ENCODE results near the gene SERPINB11.
"Not testable (repeated sequence)": the region's sequence is repeated elsewhere in the genome, so short reads cannot be mapped to it uniquely, and the experiment has no call there.

The SERPINB11 gene

GRCh38 chr18:63702660-63703059, at the start of gene SERPINB11:
TSS of gene SERPINB11 (plus strand) at chr18:63702960. CDS start at chr18:63710194, 7,234 bp downstream.
- no peak for DNase-seq (ENCODE audit: low spot score)

GRCh38 chr18:63658920-63659319, 43.8 kb upstream of the SERPINB11 start:
- not testable (repeated sequence) for DNase-seq (ENCODE audit: low spot score)

- not testable (repeated sequence) for DNase-seq (ENCODE audit: low spot score)
Observed at GRCh38 chr18:63661750-63662149, 41.0 kb upstream of the SERPINB11 start, which contains the start of gene SERPINB3. TSS of gene SERPINB3 (minus strand) at chr18:63661893. CDS start at chr18:63661216, 677 bp downstream.

DNA sequence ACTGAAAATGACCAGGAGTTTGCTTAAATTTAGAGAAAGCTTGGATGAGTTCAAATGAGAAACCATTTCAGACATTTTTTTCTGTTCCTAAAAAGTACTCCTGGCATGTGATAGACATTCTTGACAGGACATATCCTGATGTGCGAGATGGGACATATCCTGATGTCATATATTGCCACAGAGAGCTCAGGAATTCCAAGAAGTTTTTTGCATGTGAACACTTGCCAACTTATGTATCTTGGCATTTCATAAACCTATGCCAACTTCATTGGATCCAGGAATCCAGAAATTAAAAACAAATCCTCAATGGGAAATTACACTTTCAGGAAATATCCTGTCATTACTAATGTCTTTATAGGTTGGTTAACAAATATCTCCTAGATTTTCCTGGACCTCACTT, 38.2 kb upstream of the SERPINB11 start:
- no peak for DNase-seq (ENCODE audit: low spot score)

DNA sequence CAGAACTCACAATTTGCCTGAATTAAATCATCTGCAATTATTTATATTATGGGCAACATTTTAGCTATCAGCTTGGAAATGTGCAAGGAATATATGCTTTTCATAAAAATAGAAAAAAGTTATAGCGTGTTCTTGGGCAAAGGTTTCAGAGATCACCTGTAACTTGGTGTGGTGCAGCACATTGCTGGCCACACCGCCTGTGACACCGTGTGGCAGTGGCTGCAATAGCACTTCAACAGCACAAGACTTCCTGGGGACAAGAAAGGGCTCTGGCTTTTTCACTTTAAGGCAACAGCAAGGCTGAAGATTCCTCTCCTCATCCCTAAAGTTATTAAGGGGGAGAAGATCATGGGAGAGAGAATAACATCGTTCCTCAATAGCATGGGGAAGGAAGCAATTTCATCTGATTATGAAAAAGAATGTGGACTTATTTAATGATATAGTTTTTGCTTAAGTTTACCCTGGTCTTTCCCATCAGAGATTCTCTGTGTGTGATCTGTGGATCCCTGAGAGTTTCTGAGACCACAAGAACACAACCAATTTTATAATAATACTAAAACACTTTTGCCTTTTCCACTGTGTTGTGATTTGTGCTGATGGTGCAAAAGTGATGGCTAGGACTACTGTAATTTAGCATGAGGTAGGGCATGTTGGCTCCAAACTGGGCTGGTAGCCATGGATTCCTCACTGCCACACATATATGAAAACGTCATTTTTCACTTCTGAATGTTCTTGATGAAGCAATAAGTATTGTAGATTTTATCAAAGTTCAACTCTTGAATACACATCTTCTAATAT, 26.0 kb upstream of the SERPINB11 start:
- DNase-seq (ENCODE audit: low spot score) = no peak

- DNase-seq (ENCODE audit: low spot score) = no peak
Observed at GRCh38 chr18:63677500-63678225, 25.1 kb upstream of the SERPINB11 start.

GRCh38 chr18:63679820-63680606, 22.7 kb upstream of the SERPINB11 start:
- DNase-seq (ENCODE audit: low spot score) = no peak

GRCh38 chr18:63681449-63682340, 21.1 kb upstream of the SERPINB11 start:
- no peak for DNase-seq (ENCODE audit: low spot score)

DNA sequence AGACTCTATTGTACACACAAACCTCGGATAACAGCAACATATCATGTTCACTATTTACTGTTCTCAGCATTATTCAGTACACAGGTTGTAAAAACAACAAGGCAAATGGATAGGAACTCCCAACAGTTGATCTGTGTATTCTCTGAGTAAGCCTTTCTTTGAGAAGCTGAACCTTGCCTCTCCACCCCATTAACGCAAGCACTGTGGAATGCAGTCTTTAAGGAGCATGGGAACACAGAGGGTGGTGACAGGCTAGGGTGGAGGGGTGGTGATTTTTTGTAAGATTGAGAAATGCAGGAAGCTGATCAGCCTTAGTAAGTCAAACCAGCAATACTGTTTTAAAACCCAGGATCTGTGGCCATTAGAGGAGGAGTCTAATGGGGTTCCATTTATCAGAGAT, 19.6 kb upstream of the SERPINB11 start:
- no peak for DNase-seq (ENCODE audit: low spot score)

DNA sequence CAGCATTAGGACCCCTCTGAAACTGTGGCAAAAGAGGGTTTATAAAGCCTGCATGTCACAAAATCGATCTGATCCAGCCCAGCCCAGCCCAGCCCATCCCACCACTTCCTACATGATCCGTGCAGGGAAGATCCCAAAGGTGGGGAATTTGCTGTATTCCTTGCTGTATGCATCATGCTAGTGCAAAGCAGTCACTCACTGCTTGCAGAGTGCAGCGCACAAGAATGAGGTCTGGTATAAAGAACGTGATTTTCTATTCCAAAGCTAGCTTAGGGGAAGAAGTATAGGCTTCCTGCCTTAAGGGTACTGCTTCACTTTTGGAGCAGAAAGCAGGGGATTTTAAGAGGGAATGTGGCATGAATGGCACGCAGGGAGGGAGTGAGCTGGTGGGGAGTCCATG, 18.9 kb upstream of the SERPINB11 start:
- DNase-seq (ENCODE audit: low spot score) = no peak

- DNase-seq (ENCODE audit: low spot score) = no peak
Observed at GRCh38 chr18:63684718-63685117, 18.0 kb upstream of the SERPINB11 start.

DNA sequence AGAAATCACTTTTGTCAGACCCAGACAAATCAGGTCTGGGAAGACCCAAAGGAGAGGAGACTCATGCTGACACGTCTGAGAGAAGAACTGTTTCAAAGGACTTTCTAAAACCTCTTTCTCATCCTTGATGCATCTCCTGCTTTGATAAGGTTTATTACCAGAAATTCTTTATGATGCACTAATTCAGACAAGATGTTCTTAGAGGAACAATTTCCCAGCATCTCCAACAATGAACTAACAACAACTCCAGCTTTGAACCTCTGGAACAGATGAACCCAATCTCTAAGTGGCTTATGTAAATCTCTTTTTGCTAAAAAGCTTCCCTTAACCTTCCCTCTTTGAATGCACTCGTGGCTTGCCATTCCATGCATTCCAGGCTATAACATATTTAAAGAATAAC, 15.9 kb upstream of the SERPINB11 start:
- DNase-seq (ENCODE audit: low spot score) = no peak

DNA sequence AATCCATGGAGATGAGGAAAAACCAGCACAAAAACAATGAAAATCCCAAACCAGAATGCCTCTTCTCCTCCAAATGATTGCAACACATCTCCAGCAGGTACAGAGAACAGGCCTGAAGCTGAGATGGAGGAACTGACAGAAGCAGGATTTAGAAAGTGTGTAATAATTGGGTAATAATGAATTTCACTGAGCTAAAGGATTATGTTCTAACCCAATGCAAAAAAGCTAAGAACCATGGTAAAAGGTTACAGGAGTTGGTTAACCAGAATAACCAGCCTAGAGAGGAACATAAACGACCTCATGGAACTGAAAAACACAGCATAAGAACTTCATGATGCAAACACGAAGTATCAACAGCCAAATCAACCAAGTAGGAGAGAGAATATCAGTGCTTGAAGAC, 13.7 kb upstream of the SERPINB11 start:
- no peak for DNase-seq (ENCODE audit: low spot score)

GRCh38 chr18:63697097-63697660, 5.6 kb upstream of the SERPINB11 start:
- no peak for DNase-seq (ENCODE audit: low spot score)

- no peak for DNase-seq (ENCODE audit: low spot score)
Observed at GRCh38 chr18:63700501-63700900, 2.3 kb upstream of the SERPINB11 start.

DNA sequence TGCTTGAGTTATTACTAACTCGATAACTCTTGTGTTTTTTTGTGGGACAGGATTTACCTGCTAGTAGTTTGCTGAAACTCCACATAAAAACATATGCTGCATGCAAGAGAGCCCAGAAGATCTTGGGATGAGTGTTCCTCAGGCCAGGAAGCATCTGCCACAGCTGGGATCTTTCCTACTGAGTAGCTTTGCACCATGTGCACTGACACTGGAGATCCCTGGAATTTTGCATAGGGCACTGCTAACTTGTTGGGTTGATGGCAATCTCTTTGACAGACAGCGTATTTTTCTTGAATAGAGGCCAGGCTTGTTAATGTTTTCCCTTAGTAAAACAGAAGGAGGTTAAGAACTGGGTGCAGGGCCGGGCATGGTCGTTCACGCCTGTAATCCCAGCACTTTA, 808 bp upstream of the SERPINB11 start:
- DNase-seq (ENCODE audit: low spot score) = no peak

GRCh38 chr18:63705401-63705800, 2.6 kb downstream of the SERPINB11 start:
- no peak for DNase-seq (ENCODE audit: low spot score)

- DNase-seq (ENCODE audit: low spot score) = no peak
Observed at GRCh38 chr18:63707816-63708215, 5.1 kb downstream of the SERPINB11 start.

- no peak for DNase-seq (ENCODE audit: low spot score)
Observed at GRCh38 chr18:63708650-63709049, 5.9 kb downstream of the SERPINB11 start.

DNA sequence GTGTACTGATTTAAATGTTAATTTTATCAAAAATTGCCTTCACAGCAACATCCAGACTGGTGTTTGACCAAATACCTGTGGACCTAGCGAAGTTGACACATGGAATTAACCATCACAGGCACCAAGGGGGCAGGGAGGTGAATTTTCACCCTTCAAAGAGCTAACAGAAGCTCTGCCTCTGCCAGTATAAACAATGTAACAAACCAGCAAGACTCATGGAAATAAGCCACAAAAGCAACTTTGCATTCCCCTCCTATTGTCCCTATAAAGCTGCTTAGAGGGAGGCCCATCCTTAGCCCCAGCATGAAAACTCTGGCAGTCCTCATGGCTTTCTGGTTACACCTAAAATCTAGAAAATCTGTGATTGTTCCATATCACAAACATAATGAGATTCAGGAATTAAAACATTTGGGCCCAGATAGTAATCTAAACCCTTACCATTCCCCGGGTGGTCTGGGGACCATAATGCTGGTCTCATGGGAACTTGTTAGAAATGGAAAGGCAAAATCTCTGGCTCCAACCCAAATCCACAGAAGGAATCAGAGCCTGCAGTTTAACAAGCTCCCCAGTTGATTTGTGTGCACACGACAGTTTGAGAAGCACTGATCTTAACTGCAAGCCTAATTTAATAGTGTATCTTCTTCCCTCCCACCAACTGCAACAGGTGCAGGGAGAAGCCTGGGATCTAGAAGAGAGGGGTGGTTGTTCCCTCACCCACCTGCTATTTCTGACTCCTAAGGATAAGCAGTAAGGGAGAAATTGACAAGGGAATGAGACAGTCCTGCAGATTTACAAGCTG, 23.1 kb downstream of the SERPINB11 start:
- DNase-seq (ENCODE audit: low spot score) = no peak

Measured in CD4-positive, alpha-beta T cell treated with Interleukin-15 for 4 hours (primary cell).